HG03457 (cell line): ENCODE measurements around the gene AGPAT3.

Experiments
- ATAC-seq: cut with Tn5 transposase; IDR thresholded peaks from one replicate; pipeline ENCODE4 v1.9.1; 2021; ENCODE audit warnings: moderate number of reproducible peaks; ENCODE audit not compliant: unreplicated experiment

The AGPAT3 gene

GRCh38 chr21:43971201-43971991 lies 106.4 kb downstream of the AGPAT3 start:
- ATAC-seq = no peak

GRCh38 chr21:43971992-43972255 lies 106.9 kb downstream of the AGPAT3 start:
- ATAC-seq = no peak

- no peak for ATAC-seq
Measured at GRCh38 chr21:43972850-43973633, 108.0 kb downstream of the AGPAT3 start.

- ATAC-seq = no peak
Measured at GRCh38 chr21:43973634-43973955, 108.6 kb downstream of the AGPAT3 start.

GRCh38 chr21:43974791-43975468 lies 109.9 kb downstream of the AGPAT3 start:
- no peak for ATAC-seq

- ATAC-seq = no peak
Measured at GRCh38 chr21:43975469-43976098, 110.6 kb downstream of the AGPAT3 start.

GRCh38 chr21:43976661-43977060 lies 111.6 kb downstream of the AGPAT3 start:
- ATAC-seq = no peak

- no peak for ATAC-seq
Measured at GRCh38 chr21:43978060-43978459, 113.0 kb downstream of the AGPAT3 start.

- ATAC-seq = no peak
Measured at GRCh38 chr21:43979654-43980053, 114.6 kb downstream of the AGPAT3 start.

GRCh38 chr21:43981151-43981870 lies 116.3 kb downstream of the AGPAT3 start:
- ATAC-seq = no peak

- ATAC-seq = no peak
Measured at GRCh38 chr21:43981871-43982210, 116.8 kb downstream of the AGPAT3 start.

- ATAC-seq = no peak
Measured at GRCh38 chr21:43982489-43983078, 117.6 kb downstream of the AGPAT3 start.

- ATAC-seq = no peak
Measured at GRCh38 chr21:43983390-43983789, 118.4 kb downstream of the AGPAT3 start.

GRCh38 chr21:43983860-43984420 lies 118.9 kb downstream of the AGPAT3 start:
- no peak for ATAC-seq

GRCh38 chr21:43984905-43985689 lies 120.1 kb downstream of the AGPAT3 start:
- no peak for ATAC-seq

- no peak for ATAC-seq
Measured at GRCh38 chr21:43985690-43986251, 120.7 kb downstream of the AGPAT3 start.

- ATAC-seq = no peak
Measured at GRCh38 chr21:43986544-43987451, 121.8 kb downstream of the AGPAT3 start.

GRCh38 chr21:43987509-43987908 lies 122.5 kb downstream of the AGPAT3 start:
- ATAC-seq = no peak
